WERI-Rb-1 (cell line): ENCODE data around the gene NFKBIL1.
A peak's percentile ranks its signal among the peaks of the same experiment; 100 is the strongest.

ENCODE experiments used
- DNase-seq: peaks from one replicate; pipeline ENCODE4 v3.0.0-alpha.2; 2020
- H3K27ac ChIP-seq: fragments of 250-450 bp; sonication (Bioruptor Pico); 2 replicates; pipeline ENCODE4 v1.5.1; 2020; ENCODE audit warnings: mild to moderate bottlenecking, moderate library complexity
- H3K27me3 ChIP-seq: fragments of 250-450 bp; sonication (Bioruptor Pico); 2 replicates; pipeline ENCODE4 v1.5.1; 2021; ENCODE audit warnings: mild to moderate bottlenecking, low read depth, moderate library complexity; ENCODE audit not compliant: insufficient read depth, severe bottlenecking
- H3K36me3 ChIP-seq: fragments of 250-450 bp; sonication (Bioruptor Pico); 2 replicates; pipeline ENCODE4 v1.5.1; 2020; ENCODE audit warnings: mild to moderate bottlenecking, moderate library complexity
- H3K4me3 ChIP-seq: 2 replicates; pipeline ENCODE4 v1.5.1; 2011; ENCODE audit warnings: low read depth, mild to moderate bottlenecking, control low read depth, low read length
- H3K9me3 ChIP-seq: fragments of 250-450 bp; sonication (Bioruptor Pico); 2 replicates; pipeline ENCODE4 v1.5.1; 2021; ENCODE audit warnings: mild to moderate bottlenecking, moderate library complexity; ENCODE audit not compliant: severe bottlenecking
- TF ChIP-seq, protein P1 (sequence below): IDR thresholded peaks from 2 replicates; pipeline ENCODE4 v1.5.1; 2011; ENCODE audit warnings: low read depth, mild to moderate bottlenecking, control low read depth, inconsistent platforms, low read length

Gene NFKBIL1

DNA sequence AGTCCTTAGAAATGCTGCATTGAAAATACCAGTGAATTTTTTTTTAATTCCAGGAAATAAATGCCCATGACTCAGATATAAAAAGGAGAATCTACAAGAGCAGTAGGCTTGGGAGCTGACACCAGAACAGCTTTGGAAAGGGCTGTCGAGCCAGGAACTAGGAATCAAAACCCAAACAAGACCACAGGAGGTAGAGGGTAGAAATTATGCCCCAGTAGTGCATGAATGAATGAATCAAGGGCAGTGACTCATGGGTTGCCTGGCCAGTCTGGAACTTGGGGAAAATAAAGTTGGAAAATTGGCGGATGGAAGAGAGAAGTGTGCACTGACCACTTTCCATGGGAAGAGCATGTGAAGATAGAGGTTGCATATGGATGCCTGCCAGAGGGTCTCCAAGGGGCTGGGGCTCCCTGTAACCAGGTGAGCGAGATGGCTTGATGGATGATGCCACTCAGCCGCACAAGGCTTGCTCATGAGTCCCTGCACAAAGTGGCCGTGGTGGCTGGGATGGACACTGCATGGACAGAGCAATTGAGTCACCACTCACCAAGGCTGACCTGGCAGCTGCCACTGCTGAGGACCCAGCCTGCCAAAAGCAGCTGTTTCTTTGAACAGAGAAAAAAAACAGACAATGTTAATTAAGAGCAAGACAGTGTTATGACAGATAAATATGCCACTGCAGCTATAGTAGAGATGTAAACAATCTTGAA is 33.8 kb upstream of the NFKBIL1 start:
- DNase-seq = no peak
- H3K27me3 ChIP-seq = no peaks in the 10 kb centered on the region

DNA sequence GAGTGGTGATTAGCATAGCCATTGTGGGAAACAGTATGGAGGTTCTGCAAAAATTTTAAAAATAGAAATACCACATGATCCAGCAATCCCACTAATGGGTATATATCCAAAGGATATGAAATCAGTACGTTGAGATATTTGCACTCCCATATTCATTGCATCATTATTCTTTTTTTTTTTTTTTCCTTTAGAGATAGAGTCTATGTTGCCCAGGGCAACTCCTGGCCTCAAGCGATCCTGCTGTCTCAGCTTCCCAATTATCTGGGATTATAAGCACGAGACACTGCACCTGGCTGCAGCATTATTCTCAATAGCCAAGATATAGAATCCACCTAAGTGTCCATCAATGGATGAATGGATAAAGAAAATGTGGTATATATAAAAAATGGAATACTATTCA is 25.6 kb upstream of the NFKBIL1 start:
- no peak for DNase-seq
- Histone ChIP-seq H3K27me3 (no peaks in the 10 kb centered on the region), H3K27ac (no peak overlapping the region), H3K36me3 (no peaks in the 10 kb centered on the region), H3K4me3 (no peak overlapping the region), H3K9me3 (no peaks in the 10 kb centered on the region)
- TF ChIP-seq, protein P1, sequence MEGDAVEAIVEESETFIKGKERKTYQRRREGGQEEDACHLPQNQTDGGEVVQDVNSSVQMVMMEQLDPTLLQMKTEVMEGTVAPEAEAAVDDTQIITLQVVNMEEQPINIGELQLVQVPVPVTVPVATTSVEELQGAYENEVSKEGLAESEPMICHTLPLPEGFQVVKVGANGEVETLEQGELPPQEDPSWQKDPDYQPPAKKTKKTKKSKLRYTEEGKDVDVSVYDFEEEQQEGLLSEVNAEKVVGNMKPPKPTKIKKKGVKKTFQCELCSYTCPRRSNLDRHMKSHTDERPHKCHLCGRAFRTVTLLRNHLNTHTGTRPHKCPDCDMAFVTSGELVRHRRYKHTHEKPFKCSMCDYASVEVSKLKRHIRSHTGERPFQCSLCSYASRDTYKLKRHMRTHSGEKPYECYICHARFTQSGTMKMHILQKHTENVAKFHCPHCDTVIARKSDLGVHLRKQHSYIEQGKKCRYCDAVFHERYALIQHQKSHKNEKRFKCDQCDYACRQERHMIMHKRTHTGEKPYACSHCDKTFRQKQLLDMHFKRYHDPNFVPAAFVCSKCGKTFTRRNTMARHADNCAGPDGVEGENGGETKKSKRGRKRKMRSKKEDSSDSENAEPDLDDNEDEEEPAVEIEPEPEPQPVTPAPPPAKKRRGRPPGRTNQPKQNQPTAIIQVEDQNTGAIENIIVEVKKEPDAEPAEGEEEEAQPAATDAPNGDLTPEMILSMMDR = no peak

More for the DNA sequence above, 33.8 kb upstream of the NFKBIL1 start:
- no peaks in the 10 kb centered on the region for H3K9me3 ChIP-seq
- no peak overlapping the region for H3K4me3 ChIP-seq
- H3K27ac ChIP-seq = no peak overlapping the region
- TF ChIP-seq, protein P1 = no peak
- peaks cover 8% of the 10 kb centered on the region; the same call in 1 of the 2 replicates for H3K36me3 ChIP-seq

DNA sequence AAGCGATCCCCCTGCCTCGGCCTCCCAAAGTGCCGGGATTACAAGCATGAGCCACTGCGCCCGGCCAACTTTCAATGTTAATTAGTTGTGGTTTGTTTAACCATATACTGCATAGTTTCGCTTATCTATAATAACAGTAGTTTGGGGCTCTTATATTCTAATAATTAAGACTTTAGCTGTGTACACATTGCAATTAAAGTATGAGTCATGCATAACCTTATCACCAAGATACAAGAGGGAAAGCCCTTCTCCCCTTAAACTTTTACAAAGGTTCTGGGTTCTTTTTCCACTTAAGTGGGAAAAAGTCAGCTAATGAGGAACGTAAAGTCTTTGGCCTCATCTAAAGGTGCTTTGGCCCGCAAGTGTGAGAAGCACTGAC is 21.9 kb upstream of the NFKBIL1 start:
- peak; percentile 6 for DNase-seq
- Histone ChIP-seq H3K4me3 (no peak overlapping the region), H3K9me3 (no peaks in the 10 kb centered on the region), H3K27me3 (no peaks in the 10 kb centered on the region), H3K27ac (no peak overlapping the region), H3K36me3 (peaks cover 12% of the 10 kb centered on the region)
- TF ChIP-seq, protein P1 = no peak

DNA sequence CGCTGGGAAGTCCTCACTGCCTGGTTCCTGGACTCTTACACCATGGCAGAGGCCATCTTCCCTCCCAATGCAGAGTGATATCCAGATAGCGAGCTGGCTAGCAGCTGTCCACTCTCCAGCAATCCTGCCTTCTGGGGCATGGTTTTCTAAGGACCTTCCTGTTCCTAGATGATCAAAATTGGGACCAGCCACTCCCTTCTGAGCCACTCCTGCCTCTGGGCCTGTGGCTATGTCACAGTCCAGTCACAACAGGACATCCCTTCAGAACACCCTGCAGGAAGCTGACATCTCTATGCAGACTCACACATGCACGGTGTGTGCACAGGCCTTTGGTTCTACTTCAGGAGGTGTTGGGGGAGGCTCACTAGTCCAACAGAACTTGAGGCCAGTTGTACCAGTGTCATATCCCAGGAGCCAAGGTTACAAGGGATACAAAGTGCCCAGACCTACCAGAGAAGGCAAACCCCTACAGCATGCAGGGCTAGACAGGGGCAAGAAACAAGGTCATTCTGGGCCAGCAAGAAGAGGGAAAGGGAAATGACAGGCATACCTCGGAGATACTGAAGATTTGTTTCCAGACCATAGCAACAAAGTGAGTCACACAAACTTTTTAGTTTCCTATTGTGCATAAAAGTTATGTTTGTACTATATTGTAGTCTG is 21.3 kb upstream of the NFKBIL1 start:
- DNase-seq = no peak
- H3K9me3 ChIP-seq = no peaks in the 10 kb centered on the region
- no peaks in the 10 kb centered on the region for H3K27me3 ChIP-seq
- H3K4me3 ChIP-seq = no peak overlapping the region
- TF ChIP-seq, protein P1 = no peak
- H3K27ac ChIP-seq = no peak overlapping the region
- H3K36me3 ChIP-seq = peaks cover 18% of the 10 kb centered on the region

DNA sequence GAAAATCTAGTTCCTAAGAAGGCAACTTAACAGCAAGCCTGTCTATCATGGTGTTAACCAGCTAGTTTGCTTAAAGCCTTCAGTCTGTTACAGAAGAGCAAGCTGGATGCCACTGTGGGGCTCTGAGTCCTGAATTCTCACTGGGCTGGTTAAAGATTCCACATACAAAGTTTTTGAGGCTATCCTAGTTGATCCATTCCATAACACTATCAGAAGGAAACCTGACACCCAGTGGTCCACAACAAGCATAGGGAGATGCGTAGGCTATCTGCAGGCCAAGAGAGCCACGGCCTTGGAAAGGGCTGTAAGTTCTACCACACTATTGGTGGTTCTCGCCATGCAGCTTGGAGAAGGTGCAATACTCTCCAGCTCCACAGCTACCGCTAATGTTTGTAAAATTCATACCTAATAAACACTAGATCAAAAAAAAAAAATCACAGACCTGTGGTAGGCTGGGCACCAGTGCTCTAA is 19.1 kb upstream of the NFKBIL1 start:
- Histone ChIP-seq H3K27me3 (no peaks in the 10 kb centered on the region), H3K27ac (no peak overlapping the region), H3K36me3 (peaks cover 40% of the 10 kb centered on the region), H3K4me3 (no peak overlapping the region), H3K9me3 (no peaks in the 10 kb centered on the region)
- no peak for DNase-seq
- TF ChIP-seq, protein P1 = no peak
